Heart left ventricle (tissue), 16 donors: ENCODE results near the gene STPG2. TPM values are rescaled to one million over a fixed set of nuclear protein-coding genes. Genes with fewer than 3 reads are reported as not detected.

Experiments
- ATAC-seq, 4 donors: fragments of 200-7000 bp; cut with Tn5 transposase; one replicate each; pipeline ENCODE4 v1.9.1; 2020 to 2022; ENCODE audit warnings: moderate library complexity in 4 of 4, mild to moderate bottlenecking in 3 of 4, moderate number of reproducible peaks in 1 of 4
- DNase-seq, 5 donors: peaks; one replicate each; pipeline ENCODE4 v3.0.0-alpha.2; 2020
- H3K27ac ChIP-seq, 12 donors: fragments of 200-600 bp; sonication (generic) in 4 of 12; one replicate each; pipeline versions ENCODE4 v1.5.0 to v1.8.0; 2016 to 2022; ENCODE audit warnings: mild to moderate bottlenecking in 2 of 12
- H3K27me3 ChIP-seq, 9 donors: fragments of 200-600 bp; sonication (generic) in 2 of 9; one replicate each; pipeline versions ENCODE4 v1.5.1 to v1.8.0; 2016 to 2022; ENCODE audit warnings: mild to moderate bottlenecking in 3 of 9
- H3K36me3 ChIP-seq, 9 donors: fragments of 200-600 bp; sonication (generic) in 2 of 9; one replicate each; pipeline versions ENCODE4 v1.5.0 to v1.8.0; 2018 to 2022; ENCODE audit warnings: mild to moderate bottlenecking in 2 of 9
- H3K4me1 ChIP-seq, 12 donors: fragments of 200-600 bp; sonication (generic) in 4 of 12; one replicate each; pipeline versions ENCODE4 v1.5.0 to v1.8.0; 2016 to 2022; ENCODE audit warnings: mild to moderate bottlenecking in 3 of 12
- H3K4me3 ChIP-seq, 12 donors: fragments of 200-600 bp; sonication (generic) in 4 of 12; one replicate each; pipeline versions ENCODE4 v1.5.0 to v1.8.0; 2017 to 2022; ENCODE audit warnings: mild to moderate bottlenecking in 9 of 12, moderate library complexity in 4 of 12
- H3K9me3 ChIP-seq, 12 donors: fragments of 200-600 bp; sonication (generic) in 4 of 12; one replicate each; pipeline versions ENCODE4 v1.5.0 to v1.8.0; 2016 to 2022; ENCODE audit warnings: mild to moderate bottlenecking in 1 of 12
- POLR2A ChIP-seq, 2 donors: fragments of 450-650 bp; IDR thresholded peaks; one replicate each; pipeline ENCODE4 v1.6.1; 2017; ENCODE audit warnings: antibody characterized with exemption in 2 of 2, mild to moderate bottlenecking in 2 of 2, moderate library complexity in 2 of 2
- WGBS, 4 donors: extraction: QIAGEN DNeasy Blood & Tissue Kit in 2 of 4; methylation state at CpG; one replicate each; pipeline versions ENCODE4 v1.1.5 to v1.1.7; 2013 to 2018; 5-methylcytosine and 5-hydroxymethylcytosine counted together
- intact Hi-C, 10 donors: fragments of 100-400 bp; cut with DNase I; formaldehyde crosslinking; loops; one replicate each; pipeline versions ENCODE4 v1.11.1 to v1.14.2; 2022
- polyA plus RNA-seq, 2 donors: library from polyadenylated mRNA; stranded (reverse); fragments of 200-250 nt; gene quantifications; one replicate each; pipeline ENCODE4 v1.2.3, GENCODE V29; 2013
- total RNA-seq, 9 donors: library from RNA; depleted of rRNA in 2 of 9; stranded (reverse); fragments of >200 nt in 2 of 9; fragmentation: NEBNext Ultra II Directional in 3 of 9; extraction: Animal tissue kit (Norgen Biotek cat#: 25700) in 3 of 9; gene quantifications; one replicate each; pipeline versions ENCODE4 v1.1.0 to v1.2.4, GENCODE V29; 2016 to 2023
- TF ChIP-seq, protein P1 (sequence below), 12 donors: fragments of 200-600 bp; sonication (generic) in 4 of 12; IDR thresholded peaks; one replicate each; pipeline versions ENCODE4 v1.5.0 to v1.8.0; 2018 to 2022; ENCODE audit warnings: antibody characterized with exemption in 12 of 12, mild to moderate bottlenecking in 5 of 12
- donor health status: ischemic (EF 13 %, LVEDD 7.1; RV severe dilation, severe dysfunction).
- donor health status: healthy with polysubstance abuse.
- donor health status: DM: no; HTN: yes; CAD: no.
- donor health status: DM: no; HTN: no; CAD: no.
- donor health status: ischemic (EF 25% LVEDD 6.9; RV normal size, moderate dysfunction).
- donor health status: ischemic (EF 25% LVEDD 5.7; RV mildly dilated, moderate dysfunction).
- donor health status: healthy.
- donor health status: DM: yes; HTN: yes; CAD: no.
- donor health status: ischemic (EF 35%, LVEDD 5.7; RV mildly dilated, moderate dysfunction).
- donor health status: nonischemic (EF 11% LVEDD 7.7; RV severe dilation, severe dysfunction).
- donor health status: DM: yes; HTN: yes; CAD: no.
- donor health status: PGD.
- donor health status: ischemic (EF 29% LVEDD 5.4; RV normal size, mild dysfunction).
- donor health status: nonischemic (EF 23%, LVEDD 6.1; RV moderate dilation, normal function).

Gene STPG2
- total and polyA plus RNA-seq, 11 donors = 0.16 to 0.71 (median 0.32) TPM; not detected in 4

- WGBS, 4 donors = 73 to 84% (median 76%) methylated on average over 3 of the region's 3 CpGs
Measured at GRCh38 chr4:97747945-97748344, 395.3 kb downstream of the STPG2 start.

GRCh38 chr4:97720869-97721432 is 422.3 kb downstream of the STPG2 start:
- WGBS, 4 donors = 14 to 21% (median 16%) methylated on average over 4 of the region's 4 CpGs

More at GRCh38 chr4:97747945-97748344, 395.3 kb downstream of the STPG2 start:
- no peak for ATAC-seq
- H3K27ac ChIP-seq = no peak overlapping the region
- H3K9me3 ChIP-seq = no peaks in the 10 kb centered on the region
- H3K36me3 ChIP-seq = no peaks in the 10 kb centered on the region
- no peak overlapping the region for H3K4me3 ChIP-seq
- no peaks in the 10 kb centered on the region for H3K4me1 ChIP-seq
- no peak for DNase-seq
- H3K27me3 ChIP-seq = no peaks in the 10 kb centered on the region
- no peak for TF ChIP-seq POLR2A (IDR thresholded peaks at IDR 0.05)
- TF ChIP-seq, protein P1, sequence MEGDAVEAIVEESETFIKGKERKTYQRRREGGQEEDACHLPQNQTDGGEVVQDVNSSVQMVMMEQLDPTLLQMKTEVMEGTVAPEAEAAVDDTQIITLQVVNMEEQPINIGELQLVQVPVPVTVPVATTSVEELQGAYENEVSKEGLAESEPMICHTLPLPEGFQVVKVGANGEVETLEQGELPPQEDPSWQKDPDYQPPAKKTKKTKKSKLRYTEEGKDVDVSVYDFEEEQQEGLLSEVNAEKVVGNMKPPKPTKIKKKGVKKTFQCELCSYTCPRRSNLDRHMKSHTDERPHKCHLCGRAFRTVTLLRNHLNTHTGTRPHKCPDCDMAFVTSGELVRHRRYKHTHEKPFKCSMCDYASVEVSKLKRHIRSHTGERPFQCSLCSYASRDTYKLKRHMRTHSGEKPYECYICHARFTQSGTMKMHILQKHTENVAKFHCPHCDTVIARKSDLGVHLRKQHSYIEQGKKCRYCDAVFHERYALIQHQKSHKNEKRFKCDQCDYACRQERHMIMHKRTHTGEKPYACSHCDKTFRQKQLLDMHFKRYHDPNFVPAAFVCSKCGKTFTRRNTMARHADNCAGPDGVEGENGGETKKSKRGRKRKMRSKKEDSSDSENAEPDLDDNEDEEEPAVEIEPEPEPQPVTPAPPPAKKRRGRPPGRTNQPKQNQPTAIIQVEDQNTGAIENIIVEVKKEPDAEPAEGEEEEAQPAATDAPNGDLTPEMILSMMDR (IDR thresholded peaks at IDR 0.05) = no peak
- intact Hi-C loops = no loop called here

GRCh38 chr4:97691111-97691605 is 452.1 kb downstream of the STPG2 start:
- H3K27ac ChIP-seq = no peak overlapping the region
- WGBS, 4 donors = 64 to 81% (median 72%) methylated on average over 3 of the region's 3 CpGs
- DNase-seq = no peak
- no peaks in the 10 kb centered on the region for H3K36me3 ChIP-seq
- no peaks in the 10 kb centered on the region for H3K4me1 ChIP-seq
- H3K27me3 ChIP-seq = no peaks in the 10 kb centered on the region
- ATAC-seq = no peak
- no peak for TF ChIP-seq POLR2A (IDR thresholded peaks at IDR 0.05)
- TF ChIP-seq, protein P1 (IDR thresholded peaks at IDR 0.05) = no peak
- no peak overlapping the region for H3K4me3 ChIP-seq
- peaks cover 0 to 32% (median 2%) of the 10 kb centered on the region in 12 donors for H3K9me3 ChIP-seq
- intact Hi-C loops = no loop called here

More at GRCh38 chr4:97720869-97721432, 422.3 kb downstream of the STPG2 start:
- Histone ChIP-seq H3K36me3 (no peaks in the 10 kb centered on the region), H3K4me3 (no peak overlapping the region), H3K27ac (no peak overlapping the region), H3K27me3 (no peaks in the 10 kb centered on the region), H3K4me1 (no peaks in the 10 kb centered on the region), H3K9me3 (no peaks in the 10 kb centered on the region)
- no peak for DNase-seq
- TF ChIP-seq, protein P1 (IDR thresholded peaks at IDR 0.05) = peak in 7 of 12 donors; percentile 13 to 51 (median 39)
- TF ChIP-seq POLR2A (IDR thresholded peaks at IDR 0.05) = no peak
- ATAC-seq = peak in 2 of 4 donors; percentile 41 to 49
- intact Hi-C loops = no loop called here

DNA sequence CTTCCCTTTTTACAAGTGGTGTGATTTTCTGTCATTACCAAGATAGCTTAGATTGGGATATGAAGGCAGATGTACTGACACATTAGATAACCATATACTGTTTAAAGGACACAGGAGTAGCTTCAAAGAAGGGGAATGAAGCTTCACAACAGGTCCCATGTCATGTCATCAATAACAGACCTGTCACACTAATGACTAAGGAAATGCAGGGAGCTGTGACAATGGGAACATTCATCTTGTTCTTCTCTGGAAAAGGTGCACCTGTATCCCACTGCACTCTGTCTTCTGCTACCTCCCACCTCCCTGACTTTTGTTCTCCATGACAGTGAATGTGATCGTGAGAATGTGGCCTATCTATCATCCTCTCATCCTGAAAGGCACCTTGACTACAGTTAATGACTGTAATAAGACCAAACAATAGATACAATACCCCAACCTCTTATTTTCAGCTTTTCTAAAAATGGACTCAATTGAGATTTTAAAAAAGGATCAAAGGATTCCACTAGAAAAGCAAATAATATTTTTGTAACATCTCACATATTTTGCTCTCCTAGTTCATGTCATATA is 472.5 kb downstream of the STPG2 start:
- ATAC-seq = no peak
- H3K9me3 ChIP-seq = no peaks in the 10 kb centered on the region
- no peak overlapping the region for H3K27ac ChIP-seq
- no peak for TF ChIP-seq POLR2A (IDR thresholded peaks at IDR 0.05)
- TF ChIP-seq, protein P1 (IDR thresholded peaks at IDR 0.05) = no peak
- no peaks in the 10 kb centered on the region for H3K36me3 ChIP-seq
- H3K4me3 ChIP-seq = no peak overlapping the region
- no peaks in the 10 kb centered on the region for H3K4me1 ChIP-seq
- 35 to 69% (median 59%) methylated on average over 1 of the region's 1 CpG for WGBS, 4 donors
- DNase-seq = no peak
- intact Hi-C loops = no loop called here
- no peaks in the 10 kb centered on the region for H3K27me3 ChIP-seq
